ENCODE results near the gene TMEM272. TPM values are rescaled to one million over a fixed set of nuclear protein-coding genes. Genes with fewer than 3 reads are reported as not detected.

TMEM272 gene
- total and polyA plus RNA-seq, 12 donors, result 0.03 to 0.17 (median 0.05) TPM; not detected in 9

- H3K27me3 ChIP-seq, result no peaks in the 10 kb centered on the region
- H3K9me3 ChIP-seq (replicated peaks in 1 of 3), result no peaks in the 10 kb centered on the region
- WGBS, 4 donors, result 52 to 63% (median 53%) methylated on average over 6 of the region's 6 CpGs
- H3K4me1 ChIP-seq (replicated peaks in 1 of 2), result peaks cover 6 to 12% of the 10 kb centered on the region in 2 donors
- H3K27ac ChIP-seq, result peak overlapping the region in 4 of 5 donors; percentile 58 to 72 (median 68)
- peak; percentile 71 to 85 (median 80) for DNase-seq
- no peaks in the 10 kb centered on the region for H3K36me3 ChIP-seq (replicated peaks in 1 of 2)
- no peak for TF ChIP-seq POLR2A (IDR thresholded peaks at IDR 0.05)
- TF ChIP-seq, protein P1, sequence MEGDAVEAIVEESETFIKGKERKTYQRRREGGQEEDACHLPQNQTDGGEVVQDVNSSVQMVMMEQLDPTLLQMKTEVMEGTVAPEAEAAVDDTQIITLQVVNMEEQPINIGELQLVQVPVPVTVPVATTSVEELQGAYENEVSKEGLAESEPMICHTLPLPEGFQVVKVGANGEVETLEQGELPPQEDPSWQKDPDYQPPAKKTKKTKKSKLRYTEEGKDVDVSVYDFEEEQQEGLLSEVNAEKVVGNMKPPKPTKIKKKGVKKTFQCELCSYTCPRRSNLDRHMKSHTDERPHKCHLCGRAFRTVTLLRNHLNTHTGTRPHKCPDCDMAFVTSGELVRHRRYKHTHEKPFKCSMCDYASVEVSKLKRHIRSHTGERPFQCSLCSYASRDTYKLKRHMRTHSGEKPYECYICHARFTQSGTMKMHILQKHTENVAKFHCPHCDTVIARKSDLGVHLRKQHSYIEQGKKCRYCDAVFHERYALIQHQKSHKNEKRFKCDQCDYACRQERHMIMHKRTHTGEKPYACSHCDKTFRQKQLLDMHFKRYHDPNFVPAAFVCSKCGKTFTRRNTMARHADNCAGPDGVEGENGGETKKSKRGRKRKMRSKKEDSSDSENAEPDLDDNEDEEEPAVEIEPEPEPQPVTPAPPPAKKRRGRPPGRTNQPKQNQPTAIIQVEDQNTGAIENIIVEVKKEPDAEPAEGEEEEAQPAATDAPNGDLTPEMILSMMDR (IDR thresholded peaks at IDR 0.05), result no peak
- intact Hi-C loops (cut with DNase I), result no loop called here
- H3K4me3 ChIP-seq, result no peak overlapping the region
These were observed 51.3 kb downstream of the TMEM272 start for GRCh38 chr13:51793570-51794271.

GRCh38 chr13:51786425-51787265 is 58.3 kb downstream of the TMEM272 start:
- Histone ChIP-seq H3K4me3 (no peak overlapping the region), H3K27ac (peak overlapping the region in 2 of 5 donors; percentile 51 to 52), H3K9me3 (replicated peaks in 1 of 3) (no peaks in the 10 kb centered on the region), H3K27me3 (no peaks in the 10 kb centered on the region), H3K4me1 (replicated peaks in 1 of 2) (peaks cover 0 to 20% of the 10 kb centered on the region in 2 donors), H3K36me3 (replicated peaks in 1 of 2) (no peaks in the 10 kb centered on the region)
- DNase-seq, result no peak
- TF ChIP-seq POLR2A (IDR thresholded peaks at IDR 0.05), result no peak
- TF ChIP-seq, protein P1 (IDR thresholded peaks at IDR 0.05), result no peak
- 72 to 80% (median 75%) methylated on average over 10 of the region's 10 CpGs for WGBS, 4 donors
- intact Hi-C loops (cut with DNase I), result loop anchor here in 1 of 2 donors (10.0 kb wide), 1 partner anchor 342 kb away; no protein-coding TSS in a partner anchor

- TF ChIP-seq POLR2A (IDR thresholded peaks at IDR 0.05), result no peak
- TF ChIP-seq, protein P1 (IDR thresholded peaks at IDR 0.05), result no peak
- DNase-seq, result peak in 2 of 7 donors; percentile 19 to 95
- H3K27ac ChIP-seq, result peak overlapping the region in 2 of 5 donors; percentile 30 to 52
- H3K4me3 ChIP-seq, result no peak overlapping the region
- intact Hi-C loops (cut with DNase I), result loop anchor here in 1 of 2 donors (10.0 kb wide), 1 partner anchor 341 kb away; no protein-coding TSS in a partner anchor
- H3K4me1 ChIP-seq (replicated peaks in 1 of 2), result peaks cover 0 to 20% of the 10 kb centered on the region in 2 donors
- H3K36me3 ChIP-seq (replicated peaks in 1 of 2), result no peaks in the 10 kb centered on the region
- no peaks in the 10 kb centered on the region for H3K27me3 ChIP-seq
- 39 to 71% (median 60%) methylated on average over 10 to 12 of the region's 12 CpGs for WGBS, 4 donors
- H3K9me3 ChIP-seq (replicated peaks in 1 of 3), result no peaks in the 10 kb centered on the region
These were observed 59.1 kb downstream of the TMEM272 start for GRCh38 chr13:51785712-51786424.
